AG04449 (cell line): ENCODE measurements around the gene CD180.

Experiments used
- CTCF ChIA-PET: fragments of 350-600 bp; formaldehyde crosslinking; extraction: SDS; loops from one replicate; lab custom pipeline; 2021; ENCODE audit warnings: antibody characterized with exemption; lab: Yijun Ruan, JAX
- POLR2A ChIA-PET: fragments of 400-600, 350-600 bp; formaldehyde crosslinking; extraction: SDS; loops from one replicate; lab custom pipeline; 2020; ENCODE audit warnings: antibody characterized with exemption, inconsistent platforms; lab: Yijun Ruan, JAX
- DNase-seq: peaks from one replicate; pipeline ENCODE4 v3.0.0-alpha.2; 2010; ENCODE audit warnings: low read depth, low spot score
- H3K4me3 ChIP-seq: 2 replicates; pipeline ENCODE4 v1.5.1; 2011; ENCODE audit warnings: low read depth, mild to moderate bottlenecking, control low read depth, low read length
- TF ChIP-seq, protein P1 (sequence below): IDR thresholded peaks from one replicate; pipeline ENCODE4 v1.5.1; 2011; ENCODE audit warnings: mild to moderate bottlenecking, moderate library complexity, low read length, control low read depth, inconsistent platforms; ENCODE audit not compliant: insufficient read depth; ENCODE audit errors: missing control alignments

CD180 gene

DNA sequence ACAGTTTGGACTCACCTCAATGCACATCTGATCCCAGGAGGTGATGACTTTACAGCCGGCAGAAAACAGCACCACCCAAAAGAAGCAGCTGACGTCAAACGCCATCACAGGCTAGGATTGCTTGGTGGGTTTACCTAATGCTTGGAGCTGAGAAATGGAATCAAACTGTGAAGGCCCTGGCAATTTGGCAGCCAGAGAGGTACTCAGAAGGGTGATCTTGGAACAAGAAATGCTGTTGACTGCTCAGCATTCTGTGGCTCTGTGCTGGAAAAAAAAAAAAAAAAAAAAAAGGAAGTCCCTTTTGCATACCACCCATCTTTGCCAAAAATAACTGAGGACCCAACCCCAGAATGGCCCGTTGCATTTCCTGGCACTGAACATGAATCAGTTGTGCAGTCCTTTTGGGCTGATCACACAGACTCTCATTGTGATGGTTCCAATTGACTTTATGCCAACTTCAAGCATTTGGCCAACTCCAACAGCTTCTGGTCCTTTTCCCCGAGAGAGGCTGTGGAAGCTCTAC is at the start of gene CD180:
Gene CD180 (minus strand): TSS at position 263 of the 523 bp plus-strand sequence. CDS start 158 bp downstream, at position 105.
- no peak for DNase-seq
- TF ChIP-seq, protein P1, sequence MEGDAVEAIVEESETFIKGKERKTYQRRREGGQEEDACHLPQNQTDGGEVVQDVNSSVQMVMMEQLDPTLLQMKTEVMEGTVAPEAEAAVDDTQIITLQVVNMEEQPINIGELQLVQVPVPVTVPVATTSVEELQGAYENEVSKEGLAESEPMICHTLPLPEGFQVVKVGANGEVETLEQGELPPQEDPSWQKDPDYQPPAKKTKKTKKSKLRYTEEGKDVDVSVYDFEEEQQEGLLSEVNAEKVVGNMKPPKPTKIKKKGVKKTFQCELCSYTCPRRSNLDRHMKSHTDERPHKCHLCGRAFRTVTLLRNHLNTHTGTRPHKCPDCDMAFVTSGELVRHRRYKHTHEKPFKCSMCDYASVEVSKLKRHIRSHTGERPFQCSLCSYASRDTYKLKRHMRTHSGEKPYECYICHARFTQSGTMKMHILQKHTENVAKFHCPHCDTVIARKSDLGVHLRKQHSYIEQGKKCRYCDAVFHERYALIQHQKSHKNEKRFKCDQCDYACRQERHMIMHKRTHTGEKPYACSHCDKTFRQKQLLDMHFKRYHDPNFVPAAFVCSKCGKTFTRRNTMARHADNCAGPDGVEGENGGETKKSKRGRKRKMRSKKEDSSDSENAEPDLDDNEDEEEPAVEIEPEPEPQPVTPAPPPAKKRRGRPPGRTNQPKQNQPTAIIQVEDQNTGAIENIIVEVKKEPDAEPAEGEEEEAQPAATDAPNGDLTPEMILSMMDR: no peak
- POLR2A ChIA-PET: no interaction called here
- no peak within 1 kb of the TSS for H3K4me3 ChIP-seq
- CTCF ChIA-PET: interaction anchor here (1.1 kb wide), 1 partner anchor 12 kb away, joined by 3 read pairs; no protein-coding TSS in a partner anchor

DNA sequence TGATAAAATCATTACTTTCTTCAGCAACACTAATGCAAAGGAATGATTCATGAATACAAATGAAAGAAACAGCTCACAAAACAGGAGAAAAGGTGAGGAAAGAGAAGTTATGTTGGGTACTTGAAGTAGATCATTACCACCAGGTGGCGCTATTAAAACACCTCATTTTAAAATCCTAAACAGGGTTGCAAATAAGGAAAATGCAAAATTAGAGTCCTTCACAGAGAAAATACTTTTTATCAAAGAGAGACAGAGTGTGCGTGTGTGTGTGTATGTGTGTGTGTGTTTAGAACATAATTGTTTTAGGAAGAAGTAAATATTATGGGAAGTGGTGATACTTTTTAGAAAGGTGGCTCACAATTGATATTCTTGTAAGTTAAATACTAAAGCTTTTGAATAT is 49.5 kb upstream of the CD180 start:
- DNase-seq: peak; percentile 36
- ChIA-PET CTCF (interaction anchor here (0.6 to 6.4 kb wide), 42 partner anchors 9 to 1026 kb away, joined by 3 to 165 read pairs (median 3); partner anchors contain the start of gene PIK3R1), POLR2A (no interaction called here)
- TF ChIP-seq, protein P1: peak; percentile 23
- no peak overlapping the region for H3K4me3 ChIP-seq

DNA sequence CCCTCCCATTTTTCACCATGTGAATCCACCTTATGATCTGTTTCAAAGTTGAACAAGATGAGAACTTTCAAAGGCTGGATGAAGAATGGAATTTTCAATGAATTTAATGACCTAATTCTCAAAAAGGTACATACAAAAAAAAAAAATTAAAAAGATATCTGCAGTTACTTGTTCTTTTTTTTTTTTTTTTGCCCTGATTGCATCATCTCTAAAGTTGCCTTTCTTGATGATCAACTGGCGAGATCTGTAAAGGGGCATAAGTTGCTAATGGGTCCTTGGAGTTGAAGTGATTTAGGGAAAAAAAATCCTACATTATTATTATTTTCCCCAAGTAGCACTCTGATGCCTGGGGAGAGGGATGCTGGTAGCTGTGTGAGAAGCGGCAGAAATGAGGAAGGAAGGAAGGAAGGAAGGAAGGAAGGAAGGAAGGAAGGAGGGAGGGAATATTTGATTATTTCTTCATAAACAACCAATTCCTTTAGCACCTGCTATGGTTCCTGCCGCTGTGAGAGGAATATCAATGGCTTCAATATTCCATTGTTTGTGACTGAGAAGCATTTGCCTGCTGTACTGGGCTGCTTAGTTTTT is 48.8 kb upstream of the CD180 start:
- POLR2A ChIA-PET: no interaction called here
- CTCF ChIA-PET: interaction anchor here (0.7 to 6.4 kb wide), 23 partner anchors 10 to 1027 kb away, joined by 3 to 165 read pairs (median 5); no protein-coding TSS in a partner anchor
- H3K4me3 ChIP-seq: no peak overlapping the region
- no peak for DNase-seq
- TF ChIP-seq, protein P1: no peak

DNA sequence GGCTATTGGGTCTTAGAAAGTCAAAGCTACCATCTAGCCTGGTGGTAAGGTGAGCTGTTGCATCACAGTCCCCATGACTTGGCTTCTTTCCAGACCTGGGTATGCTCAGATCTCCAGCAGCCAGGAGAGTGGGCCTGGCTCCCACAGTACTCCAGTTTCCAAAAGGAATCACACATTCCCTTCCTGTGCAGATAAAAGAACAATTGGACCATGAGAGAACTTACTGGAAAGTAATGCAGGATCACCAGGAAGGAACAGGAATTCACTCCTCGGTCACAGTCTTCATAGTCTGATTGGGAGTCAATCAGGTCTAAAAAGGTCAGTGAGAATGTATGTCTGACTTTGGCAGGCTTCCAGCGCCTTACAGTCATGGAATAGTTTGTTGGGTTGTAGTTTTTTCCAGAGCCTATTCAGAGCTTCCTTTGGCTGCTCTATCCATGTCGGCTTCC is 47.8 kb upstream of the CD180 start:
- ChIA-PET POLR2A (no interaction called here), CTCF (interaction anchor here (0.9 to 6.4 kb wide), 5 partner anchors 17 to 1028 kb away, joined by 3 to 165 read pairs (median 3); no protein-coding TSS in a partner anchor)
- TF ChIP-seq, protein P1: no peak
- no peak for DNase-seq
- no peak overlapping the region for H3K4me3 ChIP-seq

DNA sequence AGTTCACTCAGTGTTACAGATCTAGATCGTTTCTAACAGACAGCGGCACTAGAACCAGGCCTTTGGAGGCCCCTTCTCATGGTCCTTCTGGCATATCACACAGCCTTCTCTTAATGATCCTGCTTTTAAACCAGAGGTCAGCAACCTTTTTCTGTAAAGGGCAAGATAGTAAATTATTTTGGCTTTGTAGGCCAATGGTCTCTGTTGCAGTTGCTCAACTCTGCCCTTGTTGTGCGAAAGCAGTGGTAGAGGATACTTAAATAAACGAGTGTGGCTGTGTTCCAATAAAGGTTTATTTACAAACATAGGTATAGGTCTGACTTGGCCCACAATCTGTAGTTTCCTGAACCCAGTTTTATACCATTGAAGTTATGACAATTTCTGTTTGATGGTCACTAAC is 47.3 kb upstream of the CD180 start:
- POLR2A ChIA-PET: no interaction called here
- no peak for DNase-seq
- CTCF ChIA-PET: interaction anchor here (0.6 to 6.4 kb wide), 4 partner anchors 973 to 1504 kb away, joined by 3 to 165 read pairs (median 20); no protein-coding TSS in a partner anchor
- TF ChIP-seq, protein P1: no peak
- H3K4me3 ChIP-seq: no peak overlapping the region

DNA sequence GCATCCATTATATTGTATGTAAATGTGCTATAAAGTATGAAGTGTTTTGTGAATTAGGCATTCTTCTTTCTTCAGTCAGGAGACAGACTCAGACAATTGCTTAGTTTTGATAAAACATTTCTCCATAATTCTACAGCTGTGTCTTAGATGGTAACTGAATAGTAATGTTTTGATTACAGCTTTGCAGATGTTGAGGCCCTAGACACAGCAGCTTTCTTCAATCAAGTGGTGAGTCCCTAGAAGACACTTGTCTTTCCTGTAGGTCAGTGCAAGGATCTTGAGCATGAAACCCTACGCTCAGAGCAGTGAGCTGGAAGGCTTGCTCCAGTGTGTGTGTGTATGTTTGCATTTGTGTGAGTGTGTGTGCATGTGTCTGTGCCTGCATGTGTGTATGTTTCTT is 46.8 kb upstream of the CD180 start:
- no peak overlapping the region for H3K4me3 ChIP-seq
- no peak for DNase-seq
- TF ChIP-seq, protein P1: no peak
- CTCF ChIA-PET: interaction anchor here (0.6 to 6.4 kb wide), 3 partner anchors 121 to 1504 kb away, joined by 3 to 165 read pairs (median 3); no protein-coding TSS in a partner anchor
- POLR2A ChIA-PET: no interaction called here
